H1 (cell line): ENCODE measurements around the gene GNAQ. TPM values are rescaled to one million over a fixed set of nuclear protein-coding genes. Genes with fewer than 3 reads are reported as not detected.

ENCODE experiments used
- CTCF ChIA-PET: fragments of 300-600 bp; sonication (Branson Sonifier 250); formaldehyde crosslinking; loops from one replicate; lab custom pipeline; 2021; ENCODE audit not compliant: partially characterized antibody; lab: Charles Lee
- POLR2A ChIA-PET: fragments of 300-600 bp; sonication (Branson Sonifier 250); formaldehyde crosslinking; loops from one replicate; lab custom pipeline; 2021; ENCODE audit warnings: inconsistent platforms; ENCODE audit not compliant: partially characterized antibody; lab: Charles Lee
- DNase-seq, 2 experiments: peaks; one replicate each; pipeline versions ENCODE4 v3.0.0 to v3.0.0-alpha.2; 2010 to 2022; ENCODE audit warnings: low spot score in 2 of 2, low read depth in 1 of 2, mixed read lengths in 1 of 2
- FAIRE-seq: peaks from 2 replicates; lab custom pipeline; 2011; peaks lifted over from hg19 to GRCh38; lab: Jason Lieb, UNC
- H2AFZ ChIP-seq: 2 replicates; pipeline ENCODE4 v1.8.1; 2012; ENCODE audit warnings: low read length, inconsistent platforms
- H2AK5ac ChIP-seq: 2 replicates; pipeline ENCODE4 v1.6.1; 2013; ENCODE audit warnings: low read depth, low read length
- H2BK120ac ChIP-seq: replicated peaks from 2 replicates; pipeline ENCODE3; 2013; ENCODE audit warnings: low read depth, low read length, inconsistent platforms
- H2BK12ac ChIP-seq: 2 replicates; pipeline ENCODE4 v1.6.1; 2013; ENCODE audit warnings: low read depth, low read length
- H2BK15ac ChIP-seq: 2 replicates; pipeline ENCODE4 v1.6.1; 2013; ENCODE audit warnings: low read length
- H2BK20ac ChIP-seq: 2 replicates; pipeline ENCODE4 v1.6.1; 2013; ENCODE audit warnings: low read length
- H2BK5ac ChIP-seq: 2 replicates; pipeline ENCODE4 v1.6.1; 2013; ENCODE audit warnings: low read depth, low read length
- H3K14ac ChIP-seq: 2 replicates; pipeline ENCODE4 v1.6.1; 2013; ENCODE audit warnings: inconsistent platforms; ENCODE audit not compliant: insufficient read length
- H3K18ac ChIP-seq: 2 replicates; pipeline ENCODE4 v1.6.1; 2013; ENCODE audit warnings: low read length; ENCODE audit errors: extremely low read depth
- H3K23ac ChIP-seq: 2 replicates; pipeline ENCODE4 v1.6.1; 2013; ENCODE audit warnings: inconsistent platforms; ENCODE audit not compliant: insufficient read length
- H3K23me2 ChIP-seq: 2 replicates; pipeline ENCODE4 v1.6.1; 2013; ENCODE audit warnings: low read depth, low read length
- H3K27ac ChIP-seq: 2 replicates; pipeline ENCODE4 v1.6.1; 2011; ENCODE audit warnings: low read depth, low read length, inconsistent platforms
- H3K27me3 ChIP-seq, 4 experiments: replicated peaks in 1 of 4; 1 replicate in 1 of 4; 2 replicates in 3 of 4; pipeline versions ENCODE4 v1.6.1 to v1.8.1; 2011 to 2013; ENCODE audit warnings: low read length in 3 of 4, mild to moderate bottlenecking in 3 of 4, inconsistent platforms in 2 of 4, mixed read lengths in 2 of 4, moderate library complexity in 1 of 4; ENCODE audit not compliant: control insufficient read depth in 3 of 4, insufficient read depth in 3 of 4; ENCODE audit errors: extremely low read depth in 1 of 4
- H3K36me3 ChIP-seq, 4 experiments: 2 replicates each; pipeline versions ENCODE4 v1.6.1 to v1.8.1; 2011 to 2013; ENCODE audit warnings: mild to moderate bottlenecking in 4 of 4, low read length in 3 of 4, moderate library complexity in 2 of 4, control low read depth in 1 of 4, inconsistent platforms in 1 of 4; ENCODE audit not compliant: insufficient read depth in 4 of 4, control insufficient read depth in 2 of 4
- H3K4ac ChIP-seq: replicated peaks from 2 replicates; pipeline ENCODE3; 2013; ENCODE audit warnings: low read length, low read depth, mixed read lengths, inconsistent platforms; ENCODE audit not compliant: insufficient read length
- H3K4me1 ChIP-seq, 4 experiments: replicated peaks in 1 of 4; 1 replicate in 1 of 4; 2 replicates in 3 of 4; pipeline versions ENCODE4 v1.6.1 to v1.8.1; 2011 to 2013; ENCODE audit warnings: low read length in 3 of 4, inconsistent platforms in 2 of 4, mixed read lengths in 1 of 4; ENCODE audit not compliant: insufficient read depth in 4 of 4, control insufficient read depth in 3 of 4
- H3K4me2 ChIP-seq, 2 experiments: 2 replicates each; pipeline versions ENCODE4 v1.6.1 to v1.8.1; 2011 to 2013; ENCODE audit warnings: low read depth in 2 of 2, low read length in 2 of 2, control low read depth in 1 of 2, inconsistent platforms in 1 of 2, mild to moderate bottlenecking in 1 of 2; ENCODE audit not compliant: insufficient read depth in 1 of 2
- H3K4me3 ChIP-seq, 4 experiments: fragments of 200-600, 300-600 bp in 1 of 4; sonication (generic), shearing (Covaris generic), sonication (Bioruptor Twin) in 1 of 4; 2 replicates each; pipeline versions ENCODE4 v1.5.1 to v1.8.1; 2011 to 2016; ENCODE audit warnings: low read length in 4 of 4, low read depth in 3 of 4, control low read depth in 2 of 4, inconsistent platforms in 2 of 4, mild to moderate bottlenecking in 2 of 4, mixed read lengths in 1 of 4, moderate library complexity in 1 of 4; ENCODE audit not compliant: insufficient read depth in 2 of 4; ENCODE audit errors: extremely low read depth in 1 of 4
- H3K56ac ChIP-seq: replicated peaks from 2 replicates; pipeline ENCODE3; 2013; ENCODE audit warnings: low read depth, mild to moderate bottlenecking, mixed read lengths, low read length, inconsistent platforms; ENCODE audit not compliant: insufficient read length
- H3K79me1 ChIP-seq: 2 replicates; pipeline ENCODE4 v1.6.1; 2013; ENCODE audit warnings: low read depth, low read length, control low read depth
- H3K79me2 ChIP-seq, 2 experiments: 2 replicates each; pipeline versions ENCODE4 v1.6.1 to v1.8.1; 2012 to 2013; ENCODE audit warnings: low read length in 2 of 2, mild to moderate bottlenecking in 2 of 2, inconsistent platforms in 1 of 2; ENCODE audit not compliant: insufficient read depth in 2 of 2, control insufficient read depth in 1 of 2
- H3K9ac ChIP-seq, 4 experiments: replicated peaks in 1 of 4; 1 replicate in 1 of 4; 2 replicates in 3 of 4; pipeline versions ENCODE4 v1.6.1 to v1.8.1; 2011 to 2013; ENCODE audit warnings: low read depth in 3 of 4, low read length in 3 of 4, control low read depth in 2 of 4, mild to moderate bottlenecking in 2 of 4, moderate library complexity in 2 of 4, inconsistent platforms in 1 of 4; ENCODE audit errors: extremely low read depth in 1 of 4
- H3K9me3 ChIP-seq, 2 experiments: 2 replicates each; pipeline versions ENCODE4 v1.6.1 to v1.8.1; 2012 to 2013; ENCODE audit warnings: mild to moderate bottlenecking in 2 of 2, moderate library complexity in 2 of 2, control low read depth in 1 of 2, inconsistent platforms in 1 of 2, low read depth in 1 of 2, low read length in 1 of 2, mixed read lengths in 1 of 2; ENCODE audit not compliant: insufficient read depth in 2 of 2
- H4K20me1 ChIP-seq, 2 experiments: replicated peaks in 1 of 2; 2 replicates each; pipeline versions ENCODE3 to v1.8.1; 2011 to 2013; ENCODE audit warnings: inconsistent platforms in 2 of 2, low read length in 2 of 2, mild to moderate bottlenecking in 1 of 2; ENCODE audit not compliant: insufficient read depth in 2 of 2, control insufficient read depth in 1 of 2
- H4K5ac ChIP-seq: 2 replicates; pipeline ENCODE4 v1.6.1; 2013; ENCODE audit warnings: low read length, low read depth, mixed read lengths, inconsistent platforms; ENCODE audit not compliant: insufficient read length
- H4K8ac ChIP-seq: 2 replicates; pipeline ENCODE4 v1.8.0; 2013; ENCODE audit warnings: mild to moderate bottlenecking, moderate library complexity, low read length, inconsistent platforms; ENCODE audit not compliant: insufficient read depth; ENCODE audit errors: extremely low read depth
- H4K91ac ChIP-seq: replicated peaks from 2 replicates; pipeline ENCODE3; 2013; ENCODE audit warnings: low read length, mixed read lengths, inconsistent platforms; ENCODE audit not compliant: insufficient read length
- ASH2L ChIP-seq: fragments of 200-600, 300-600 bp; sonication (generic); IDR thresholded peaks from one replicate; pipeline ENCODE4 v1.7.1; 2017; ENCODE audit warnings: low read length
- BACH1 ChIP-seq: IDR thresholded peaks from 2 replicates; pipeline ENCODE4 v1.6.1; 2012; ENCODE audit warnings: low read length, improper control_type of control experiment
- CREB1 ChIP-seq: IDR thresholded peaks from 2 replicates; pipeline ENCODE4 v1.6.1; 2012; ENCODE audit warnings: inconsistent platforms
- EZH2 ChIP-seq: fragments of 200-600 bp; sonication (generic); IDR thresholded peaks from 2 replicates; pipeline ENCODE4 v1.7.1; 2012; ENCODE audit warnings: low read depth, mild to moderate bottlenecking, moderate library complexity, low read length, inconsistent platforms; ENCODE audit not compliant: severe bottlenecking
- JUN ChIP-seq: IDR thresholded peaks from 2 replicates; pipeline ENCODE4 v1.6.1; 2011; ENCODE audit warnings: low read depth, mild to moderate bottlenecking, improper control_type of control experiment, low read length
- PHF8 ChIP-seq: fragments of 200-600 bp; sonication (generic); conservative IDR thresholded peaks from 2 replicates; pipeline ENCODE4 v1.7.1; 2012; ENCODE audit warnings: low read depth, mild to moderate bottlenecking, inconsistent platforms, low read length, moderate library complexity
- SAP30 ChIP-seq: fragments of 300-600 bp; sonication (generic); IDR thresholded peaks from 2 replicates; pipeline ENCODE4 v1.7.1; 2012; ENCODE audit warnings: low read length, moderate library complexity, mild to moderate bottlenecking, inconsistent platforms; ENCODE audit not compliant: insufficient read depth, insufficient replicate concordance
- SIN3A ChIP-seq, 2 experiments: IDR thresholded peaks in 1 of 2; conservative IDR thresholded peaks in 1 of 2; 2 replicates each; pipeline ENCODE4 v1.6.1; 2011 to 2012; ENCODE audit warnings: low read length in 2 of 2, improper control_type of control experiment in 1 of 2, low read depth in 1 of 2, mild to moderate bottlenecking in 1 of 2
- SRF ChIP-seq: IDR thresholded peaks from 2 replicates; pipeline ENCODE4 v1.6.1; 2011; ENCODE audit warnings: mild to moderate bottlenecking, low read depth, low read length, moderate library complexity
- TAF1 ChIP-seq: IDR thresholded peaks from 2 replicates; pipeline ENCODE4 v1.6.1; 2011; ENCODE audit warnings: mild to moderate bottlenecking, low read depth, low read length
- WGBS, 2 experiments: shearing (Covaris generic) in 1 of 2; methylation state at CpG; one replicate each; pipeline versions ENCODE4 v1.1.6 to v1.1.7; 2013 to 2015; ENCODE audit warnings: low lambda C conversion rate in 2 of 2, mixed read lengths in 2 of 2, inconsistent platforms in 1 of 2, low coverage in 1 of 2, missing lambda C conversion rate in 1 of 2; ENCODE audit not compliant: insufficient replicate concordance in 2 of 2, insufficient coverage in 1 of 2, insufficient read length in 1 of 2; ENCODE audit errors: extremely low coverage in 1 of 2, missing lambda C conversion rate in 1 of 2; 5-methylcytosine and 5-hydroxymethylcytosine counted together
- polyA plus RNA-seq, 7 experiments: library from polyadenylated mRNA; depleted of rRNA in 3 of 7; stranded (reverse) in 5 of 7; unstranded in 2 of 7; fragments of >200 nt in 5 of 7; fragments of 200-250 nt in 2 of 7; gene quantifications; 1 replicate in 5 of 7; 2 replicates in 1 of 7; 4 replicates in 1 of 7; pipeline versions ENCODE4 v1.2.1 to v1.2.3, GENCODE V29; 2011 to 2013; ENCODE audit warnings: missing spikeins in 2 of 7, mixed read lengths in 2 of 7
- total RNA-seq: library from RNA; stranded (reverse); fragmentation: NEBNext Ultra II Directional; extraction: Animal tissue kit (Norgen Biotek cat#: 25700); gene quantifications from 2 replicates; pipeline ENCODE4 v1.2.1, GENCODE V29; 2021
- TF ChIP-seq, protein P1 (sequence below): IDR thresholded peaks from 2 replicates; pipeline ENCODE4 v1.6.1; 2012; ENCODE audit warnings: low read length, inconsistent platforms

The GNAQ gene
- total and polyA plus RNA-seq, 2 of the 8 experiments (the other 6 are each of a cell fraction or from before 2014, with no cell fraction given), result 22.8 to 63.8 TPM

GRCh38 chr9:77820293-77820954 is 211.2 kb downstream of the GNAQ start:
- Histone ChIP-seq H2AFZ (no peak overlapping the region), H2AK5ac (no peak overlapping the region), H3K23ac (no peak overlapping the region), H3K18ac (no peak overlapping the region), H3K27ac (no peak overlapping the region), H4K8ac (no peak overlapping the region), H3K56ac (no peak overlapping the region), H3K79me1 (no peaks in the 10 kb centered on the region; the same call in 1 of the 2 replicates), H3K4me2 (no peak overlapping the region), H3K4me3 (no peak overlapping the region), H3K9ac (no peak overlapping the region), H4K20me1 (no peaks in the 10 kb centered on the region), H3K79me2 (no peaks in the 10 kb centered on the region; a peak in 1 of 4 replicates), H2BK15ac (no peak overlapping the region), H3K9me3 (no peaks in the 10 kb centered on the region), H3K27me3 (no peaks in the 10 kb centered on the region), H4K91ac (no peak overlapping the region), H3K36me3 (no peaks in the 10 kb centered on the region), H2BK20ac (no peak overlapping the region), H2BK120ac (no peak overlapping the region), H3K14ac (no peak overlapping the region), H4K5ac (no peak overlapping the region), H2BK12ac (no peak overlapping the region), H3K23me2 (no peaks in the 10 kb centered on the region), H2BK5ac (no peak overlapping the region), H3K4me1 (peaks cover 0 to 2% (median 0%) of the 10 kb centered on the region in 4 experiments; a peak in 1 of 7 replicates), H3K4ac (no peak overlapping the region)
- ChIA-PET POLR2A (no interaction called here), CTCF (no interaction called here)
- no peak for DNase-seq
- 92% methylated on average over 3 of the region's 3 CpGs; no CpG with 5 or more reads in 1 of the 2 experiments for WGBS, 2 experiments
- FAIRE-seq, result no peak
- no peak for TF ChIP-seq SIN3A (conservative IDR thresholded peaks at IDR 0.05 in 1 of 2, IDR thresholded peaks at IDR 0.05 in 1 of 2; ENCODE audit: low read depth in 1 of 2, low read length in 2 of 2)
- TF ChIP-seq CREB1, result no peak
- TF ChIP-seq JUN, result no peak
- TF ChIP-seq ASH2L, result no peak
- no peak for TF ChIP-seq TAF1
- no peak for TF ChIP-seq BACH1
- no peak for TF ChIP-seq SRF
- no peak for TF ChIP-seq PHF8
- no peak for TF ChIP-seq EZH2
- TF ChIP-seq, protein P1, sequence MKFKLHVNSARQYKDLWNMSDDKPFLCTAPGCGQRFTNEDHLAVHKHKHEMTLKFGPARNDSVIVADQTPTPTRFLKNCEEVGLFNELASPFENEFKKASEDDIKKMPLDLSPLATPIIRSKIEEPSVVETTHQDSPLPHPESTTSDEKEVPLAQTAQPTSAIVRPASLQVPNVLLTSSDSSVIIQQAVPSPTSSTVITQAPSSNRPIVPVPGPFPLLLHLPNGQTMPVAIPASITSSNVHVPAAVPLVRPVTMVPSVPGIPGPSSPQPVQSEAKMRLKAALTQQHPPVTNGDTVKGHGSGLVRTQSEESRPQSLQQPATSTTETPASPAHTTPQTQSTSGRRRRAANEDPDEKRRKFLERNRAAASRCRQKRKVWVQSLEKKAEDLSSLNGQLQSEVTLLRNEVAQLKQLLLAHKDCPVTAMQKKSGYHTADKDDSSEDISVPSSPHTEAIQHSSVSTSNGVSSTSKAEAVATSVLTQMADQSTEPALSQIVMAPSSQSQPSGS, result no peak
- TF ChIP-seq SAP30, result no peak
